Parathyroid adenoma (tissue), 2 donors: Measurements from ENCODE around the gene PRDX5.

Experiments
- H2AFZ ChIP-seq: fragments of 300-600 bp; sonication (generic); one replicate; pipeline ENCODE4 v1.7.0; 2017; ENCODE audit warnings: antibody characterized with exemption, mild to moderate bottlenecking
- H3K27ac ChIP-seq: fragments of 300-600 bp; sonication (generic); one replicate; pipeline ENCODE4 v1.7.0; 2017
- H3K27me3 ChIP-seq: fragments of 300-600 bp; sonication (generic); one replicate; pipeline ENCODE4 v1.7.0; 2017; ENCODE audit warnings: low read length; ENCODE audit not compliant: control insufficient read depth, insufficient read depth
- H3K36me3 ChIP-seq: fragments of 300-600 bp; sonication (generic); one replicate; pipeline ENCODE4 v1.7.0; 2017; ENCODE audit warnings: low read length; ENCODE audit not compliant: control insufficient read depth, insufficient read depth
- H3K4me1 ChIP-seq: fragments of 300-600 bp; sonication (generic); one replicate; pipeline ENCODE4 v1.7.0; 2017; ENCODE audit warnings: control low read depth
- H3K4me2 ChIP-seq: fragments of 300-600 bp; sonication (generic); one replicate; pipeline ENCODE4 v1.7.0; 2017; ENCODE audit warnings: low read length
- H3K4me3 ChIP-seq: fragments of 300-600 bp; sonication (generic); one replicate; pipeline ENCODE4 v1.7.0; 2017; ENCODE audit warnings: low read depth, low read length
- H3K79me2 ChIP-seq: fragments of 300-600 bp; sonication (generic); one replicate; pipeline ENCODE4 v1.7.0; 2017; ENCODE audit warnings: control low read depth
- H3K9ac ChIP-seq: fragments of 300-600 bp; sonication (generic); one replicate; pipeline ENCODE4 v1.7.0; 2017; ENCODE audit warnings: mild to moderate bottlenecking
- H3K9me3 ChIP-seq: fragments of 300-600 bp; sonication (generic); one replicate; pipeline ENCODE4 v1.7.0; 2017; ENCODE audit warnings: low read length; ENCODE audit not compliant: control insufficient read depth
- CTCF ChIP-seq: fragments of 300-600 bp; sonication (generic); IDR thresholded peaks from one replicate; pipeline ENCODE4 v1.7.0; 2017; ENCODE audit warnings: antibody characterized with exemption, mild to moderate bottlenecking
- donor health status: primary hyperparathyroidism.

PRDX5 gene

GRCh38 chr11:64339754-64340408 lies 22.0 kb downstream of the PRDX5 start, which contains the start of gene CCDC88B:
TSS of gene CCDC88B (plus strand) at chr11:64340204. CDS start at chr11:64340267, 63 bp downstream.
- Histone ChIP-seq H3K4me2 (no peak within 1 kb of the TSS), H3K79me2 (no peaks in the 10 kb centered on the region), H3K27ac (no peak within 1 kb of the TSS), H3K36me3 (no peaks in the 10 kb centered on the region), H3K27me3 (no peaks in the 10 kb centered on the region), H2AFZ (no peak within 1 kb of the TSS), H3K9me3 (no peaks in the 10 kb centered on the region), H3K4me3 (no peak within 1 kb of the TSS), H3K9ac (no peak within 1 kb of the TSS), H3K4me1 (no peaks in the 10 kb centered on the region)
- no peak for TF ChIP-seq CTCF

GRCh38 chr11:64340671-64341335 lies 22.9 kb downstream of the PRDX5 start:
- H3K9ac ChIP-seq = no peak overlapping the region
- H3K36me3 ChIP-seq = no peaks in the 10 kb centered on the region
- H3K27me3 ChIP-seq = no peaks in the 10 kb centered on the region
- TF ChIP-seq CTCF = no peak
- H2AFZ ChIP-seq = no peak overlapping the region
- H3K79me2 ChIP-seq = no peaks in the 10 kb centered on the region
- no peak overlapping the region for H3K27ac ChIP-seq
- H3K4me2 ChIP-seq = no peak overlapping the region
- H3K9me3 ChIP-seq = no peaks in the 10 kb centered on the region
- H3K4me3 ChIP-seq = no peak overlapping the region
- H3K4me1 ChIP-seq = no peaks in the 10 kb centered on the region

- TF ChIP-seq CTCF = no peak
- no peak overlapping the region for H3K4me3 ChIP-seq
- H3K36me3 ChIP-seq = no peaks in the 10 kb centered on the region
- H3K9me3 ChIP-seq = no peaks in the 10 kb centered on the region
- no peak overlapping the region for H3K9ac ChIP-seq
- no peaks in the 10 kb centered on the region for H3K27me3 ChIP-seq
- no peak overlapping the region for H3K4me2 ChIP-seq
- no peaks in the 10 kb centered on the region for H3K79me2 ChIP-seq
- no peak overlapping the region for H3K27ac ChIP-seq
- no peaks in the 10 kb centered on the region for H3K4me1 ChIP-seq
- H2AFZ ChIP-seq = no peak overlapping the region
Measured at GRCh38 chr11:64341429-64341828, 23.5 kb downstream of the PRDX5 start.

GRCh38 chr11:64341851-64342791 lies 24.2 kb downstream of the PRDX5 start:
- TF ChIP-seq CTCF = peak; percentile 42
- Histone ChIP-seq H3K4me1 (no peaks in the 10 kb centered on the region), H3K36me3 (no peaks in the 10 kb centered on the region), H3K27ac (peak overlapping the region; percentile 6), H3K79me2 (no peaks in the 10 kb centered on the region), H2AFZ (peak overlapping the region; percentile 84), H3K4me3 (peak overlapping the region; percentile 41), H3K9ac (no peak overlapping the region), H3K9me3 (no peaks in the 10 kb centered on the region), H3K27me3 (no peaks in the 10 kb centered on the region), H3K4me2 (peak overlapping the region; percentile 65)
